Heart right ventricle (tissue), 16 donors: Measurements from ENCODE around the gene PLA2G5. TPM values are rescaled to one million over a fixed set of nuclear protein-coding genes. Genes with fewer than 3 reads are reported as not detected.

Source experiments
- ATAC-seq, 8 donors: fragments of 200-7000 bp; cut with Tn5 transposase; one replicate each; pipeline ENCODE4 v1.9.1; 2020; ENCODE audit warnings: mild to moderate bottlenecking in 8 of 8, moderate library complexity in 8 of 8, moderate number of reproducible peaks in 1 of 8
- DNase-seq, 2 donors: peaks; one replicate each; pipeline ENCODE4 v3.0.0-alpha.2; 2020
- H3K27ac ChIP-seq, 10 donors: fragments of 200-600 bp; sonication (generic) in 2 of 10; one replicate each; pipeline versions ENCODE4 v1.5.0 to v1.8.0; 2020 to 2022; ENCODE audit warnings: mild to moderate bottlenecking in 3 of 10
- H3K27me3 ChIP-seq, 7 donors: fragments of 200-600 bp; one replicate each; pipeline ENCODE4 v1.8.0; 2021 to 2022; ENCODE audit warnings: mild to moderate bottlenecking in 2 of 7
- H3K36me3 ChIP-seq, 9 donors: fragments of 200-600 bp; sonication (generic) in 1 of 9; one replicate each; pipeline versions ENCODE4 v1.5.0 to v1.8.0; 2020 to 2022; ENCODE audit warnings: mild to moderate bottlenecking in 2 of 9
- H3K4me1 ChIP-seq, 9 donors: fragments of 200-600 bp; sonication (generic) in 1 of 9; one replicate each; pipeline versions ENCODE4 v1.5.0 to v1.8.0; 2020 to 2022; ENCODE audit warnings: mild to moderate bottlenecking in 4 of 9
- H3K4me3 ChIP-seq, 10 donors: fragments of 200-600 bp; sonication (generic) in 2 of 10; one replicate each; pipeline versions ENCODE4 v1.5.0 to v1.8.0; 2020 to 2022; ENCODE audit warnings: mild to moderate bottlenecking in 7 of 10, moderate library complexity in 2 of 10
- H3K9me3 ChIP-seq, 11 donors: fragments of 200-600 bp in 10 of 11; sonication (generic) in 2 of 11; one replicate each; pipeline versions ENCODE4 v1.5.0 to v1.8.0; 2013 to 2022; ENCODE audit warnings: mild to moderate bottlenecking in 2 of 11, control low read depth in 1 of 11, moderate library complexity in 1 of 11
- CTCF ChIP-seq, 9 donors: fragments of 200-600 bp; sonication (generic) in 2 of 9; IDR thresholded peaks; one replicate each; pipeline versions ENCODE4 v1.5.0 to v1.8.0; 2021 to 2022; ENCODE audit warnings: antibody characterized with exemption in 9 of 9, mild to moderate bottlenecking in 5 of 9, moderate library complexity in 1 of 9
- WGBS, 2 donors: extraction: QIAGEN DNeasy Blood & Tissue Kit; methylation state at CpG; one replicate each; pipeline ENCODE4 v1.1.7; 2013; ENCODE audit warnings: inconsistent platforms in 1 of 2; 5-methylcytosine and 5-hydroxymethylcytosine counted together
- intact Hi-C, 10 donors: fragments of 100-400 bp; cut with DNase I; formaldehyde crosslinking; loops; one replicate each; pipeline versions ENCODE4 v1.11.1 to v1.14.2; 2022
- polyA plus RNA-seq, 2 donors: library from polyadenylated mRNA; stranded (reverse); fragments of 200-250 nt; gene quantifications; one replicate each; pipeline ENCODE4 v1.2.3, GENCODE V29; 2013
- total RNA-seq, 10 donors: library from RNA; stranded (reverse); fragmentation: NEBNext Ultra II Directional in 3 of 10; extraction: Animal tissue kit (Norgen Biotek cat#: 25700) in 3 of 10; gene quantifications; one replicate each; pipeline versions ENCODE4 v1.2.1 to v1.2.4, GENCODE V29; 2021 to 2023
- donor health status: Arrhythmogenic right ventricular cardiomyopathy.
- donor health status: ischemic (EF 13 %, LVEDD 7.1; RV severe dilation, severe dysfunction).
- donor health status: healthy with polysubstance abuse.
- donor health status: DM: no; HTN: yes; CAD: no.
- donor health status: DM: no; HTN: no; CAD: no.
- donor health status: ischemic (EF 25% LVEDD 6.9; RV normal size, moderate dysfunction).
- donor health status: ischemic (EF 25% LVEDD 5.7; RV mildly dilated, moderate dysfunction).
- donor health status: healthy.
- donor health status: DM: yes; HTN: yes; CAD: no.
- donor health status: Ischemic cardiomyopathy.
- donor health status: ischemic (EF 35%, LVEDD 5.7; RV mildly dilated, moderate dysfunction).
- donor health status: nonischemic (EF 11% LVEDD 7.7; RV severe dilation, severe dysfunction).
- donor health status: DM: yes; HTN: yes; CAD: no.
- donor health status: PGD.
- donor health status: ischemic (EF 29% LVEDD 5.4; RV normal size, mild dysfunction).
- donor health status: nonischemic (EF 23%, LVEDD 6.1; RV moderate dilation, normal function).

PLA2G5 gene
- total and polyA plus RNA-seq, 12 donors = 31.5 to 133 (median 49.3) TPM

- ATAC-seq = no peak
- no peaks in the 10 kb centered on the region for H3K36me3 ChIP-seq
- peaks cover 0 to 9% (median 0%) of the 10 kb centered on the region in 7 donors for H3K27me3 ChIP-seq
- no peak for TF ChIP-seq CTCF (IDR thresholded peaks at IDR 0.05)
- no peak within 1 kb of the TSS for H3K4me3 ChIP-seq
- no peak for DNase-seq
- intact Hi-C loops = no loop called here
- H3K27ac ChIP-seq = no peak within 1 kb of the TSS
- no peaks in the 10 kb centered on the region for H3K4me1 ChIP-seq
- 94 to 96% methylated on average over 9 of the region's 9 CpGs for WGBS, 2 donors
- H3K9me3 ChIP-seq = no peaks in the 10 kb centered on the region
Measured at GRCh38 chr1:20138961-20139550, 69.1 kb downstream of the PLA2G5 start, which contains the start of gene PLA2G2F. TSS of gene PLA2G2F (plus strand) at chr1:20139323. CDS start at chr1:20139428, 105 bp downstream.

GRCh38 chr1:20139776-20140612 is 70.0 kb downstream of the PLA2G5 start:
- peaks cover 0 to 4% (median 0%) of the 10 kb centered on the region in 9 donors for H3K4me1 ChIP-seq
- H3K27me3 ChIP-seq = peaks cover 0 to 9% (median 0%) of the 10 kb centered on the region in 7 donors
- H3K27ac ChIP-seq = no peak overlapping the region
- H3K9me3 ChIP-seq = no peaks in the 10 kb centered on the region
- no peak overlapping the region for H3K4me3 ChIP-seq
- H3K36me3 ChIP-seq = no peaks in the 10 kb centered on the region
- no peak for TF ChIP-seq CTCF (IDR thresholded peaks at IDR 0.05)
- DNase-seq = no peak
- ATAC-seq = no peak
- intact Hi-C loops = loop anchor here in 1 of 10 donors (5.0 kb wide), 1 partner anchor 33 kb away; no protein-coding TSS in a partner anchor
- 82% methylated on average over 13 of the region's 13 CpGs for WGBS, 2 donors

GRCh38 chr1:20141001-20141400 is 71.0 kb downstream of the PLA2G5 start:
- intact Hi-C loops = loop anchor here in 1 of 10 donors (5.0 kb wide), 1 partner anchor 34 kb away; no protein-coding TSS in a partner anchor
- ATAC-seq (no peak), DNase-seq (no peak)
- no peak overlapping the region for H3K27ac ChIP-seq
- TF ChIP-seq CTCF (IDR thresholded peaks at IDR 0.05) = no peak
- H3K27me3 ChIP-seq = peaks cover 0 to 9% (median 0%) of the 10 kb centered on the region in 7 donors
- H3K4me1 ChIP-seq = peaks cover 0 to 6% (median 0%) of the 10 kb centered on the region in 9 donors
- H3K4me3 ChIP-seq = no peak overlapping the region
- H3K36me3 ChIP-seq = no peaks in the 10 kb centered on the region
- H3K9me3 ChIP-seq = no peaks in the 10 kb centered on the region
- 84 to 85% methylated on average over 9 of the region's 9 CpGs for WGBS, 2 donors

GRCh38 chr1:20141466-20141865 is 71.5 kb downstream of the PLA2G5 start:
- DNase-seq = no peak
- peaks cover 0 to 6% (median 0%) of the 10 kb centered on the region in 9 donors for H3K4me1 ChIP-seq
- no peaks in the 10 kb centered on the region for H3K9me3 ChIP-seq

More at GRCh38 chr1:20141466-20141865, 71.5 kb downstream of the PLA2G5 start:
- ATAC-seq = no peak
- H3K27ac ChIP-seq = no peak overlapping the region
- WGBS, 2 donors = 86 to 90% methylated on average over 7 of the region's 7 CpGs
- H3K27me3 ChIP-seq = peaks cover 0 to 9% (median 0%) of the 10 kb centered on the region in 7 donors
- H3K36me3 ChIP-seq = no peaks in the 10 kb centered on the region
- no peak for TF ChIP-seq CTCF (IDR thresholded peaks at IDR 0.05)
- no peak overlapping the region for H3K4me3 ChIP-seq
- intact Hi-C loops = loop anchor here in 1 of 10 donors (5.0 kb wide), 1 partner anchor 34 kb away; no protein-coding TSS in a partner anchor
